Measurements from ENCODE around the gene C1orf116.

DNA sequence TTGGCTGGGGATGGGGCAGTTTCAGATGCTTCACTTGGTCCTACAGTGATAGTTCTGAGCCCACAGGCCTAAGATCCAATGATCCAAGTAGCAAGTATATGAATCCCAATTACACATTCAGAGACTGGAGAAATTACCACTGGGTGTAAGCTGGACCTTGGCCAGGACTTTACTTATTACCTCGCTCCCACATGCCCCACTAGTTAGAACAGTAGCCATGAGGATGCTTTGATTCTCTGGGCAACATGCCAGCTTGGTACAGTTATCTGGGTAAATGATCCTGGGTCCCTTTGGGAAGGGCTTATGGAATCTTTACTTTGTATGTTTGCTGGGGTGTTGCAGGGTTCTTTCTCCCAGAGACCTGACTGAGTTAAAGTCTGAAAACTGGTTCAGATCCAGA lies 57.2 kb downstream of the C1orf116 start:
- no peak for TF ChIP-seq POLR2A (IDR thresholded peaks at IDR 0.05)
- TF ChIP-seq CTCF (IDR thresholded peaks at IDR 0.05), result no peak
